ENCODE data around the gene AGFG2. TPM values are rescaled to one million over a fixed set of nuclear protein-coding genes. Genes with fewer than 3 reads are reported as not detected.
A peak's percentile ranks its signal among the peaks of the same experiment; 100 is the strongest.

Gene AGFG2
- total and polyA plus RNA-seq, 10 of the 15 experiments (the other 5 are each of a cell fraction or from before 2014, with no cell fraction given), result 0.90 to 71.5 (median 25.4) TPM

- TF ChIP-seq NBN (IDR thresholded peaks at IDR 0.05) (peak; percentile 81; the same call in 1 of the 2 replicates), E2F8 (IDR thresholded peaks at IDR 0.05; ENCODE audit: low read depth, partially characterized antibody) (no peak), POLR2AphosphoS5 (IDR thresholded peaks at IDR 0.05; ENCODE audit: low read length) (peak; percentile 98), PML (IDR thresholded peaks at IDR 0.05; ENCODE audit: low read length) (peak; percentile 73; the same call in 1 of the 2 replicates), ZNF274 (IDR thresholded peaks at IDR 0.05; ENCODE audit: insufficient read depth, insufficient read length) (no peak), E2F4 (IDR thresholded peaks at IDR 0.05; ENCODE audit: low read depth, low read length) (peak; percentile 16; the same call in 1 of the 2 replicates), TBL1XR1 (IDR thresholded peaks at IDR 0.05; ENCODE audit: low read depth, low read length) (peak; percentile 83; the same call in 1 of the 2 replicates), FOXM1 (IDR thresholded peaks at IDR 0.05; ENCODE audit: low read depth, low read length) (no peak; the same call in 1 of the 2 replicates), PAX5 (IDR thresholded peaks at IDR 0.05; ENCODE audit: borderline replicate concordance, low read depth, low read length) (peak; percentile 33; the same call in 1 of the 2 replicates), RB1 (IDR thresholded peaks at IDR 0.05; ENCODE audit: borderline replicate concordance) (peak; percentile 77; the same call in 1 of the 2 replicates), LARP7 (IDR thresholded peaks at IDR 0.05) (peak; percentile 97), SREBF2 (IDR thresholded peaks at IDR 0.05; ENCODE audit: low read length) (no peak), MXI1 (IDR thresholded peaks at IDR 0.05; ENCODE audit: low read depth, low read length) (peak; percentile 45; the same call in 1 of the 2 replicates), NR2F1 (conservative IDR thresholded peaks at IDR 0.05) (peak; percentile 51), SIX5 (IDR thresholded peaks at IDR 0.05; ENCODE audit: low read depth, low read length, severe bottlenecking) (peak; percentile 44), HCFC1 (IDR thresholded peaks at IDR 0.05; ENCODE audit: low read length) (peak; percentile 61), YY1 (IDR thresholded peaks at IDR 0.05; ENCODE audit: low read depth, low read length) (peak; percentile 89), EP300 (IDR thresholded peaks at IDR 0.05; ENCODE audit: borderline replicate concordance in 1 of 2, control insufficient read depth in 1 of 2, low read depth in 2 of 2, low read length in 2 of 2) (peak in 1 of 2 experiments; percentile 52; a peak in 1 of 4 replicates), ATF3 (IDR thresholded peaks at IDR 0.05; ENCODE audit: borderline replicate concordance, extremely low read depth, low read depth, low read length) (no peak), NKRF (conservative IDR thresholded peaks at IDR 0.05) (peak; percentile 92), POLR2A (IDR thresholded peaks at IDR 0.05; ENCODE audit: low read depth, low read length) (peak; percentile 99), EGR1 (IDR thresholded peaks at IDR 0.05; ENCODE audit: borderline replicate concordance in 1 of 2, low read depth in 2 of 2, low read length in 2 of 2) (peak in 1 of 2 experiments; percentile 78; a peak in 1 of 3 replicates), MAX (IDR thresholded peaks at IDR 0.05; ENCODE audit: low read depth, low read length) (no peak)
Measured at GRCh38 chr7:100585511-100586265, 46.7 kb downstream of the AGFG2 start, which contains the start of gene LRCH4 (continued).

Data from GM12878 (cell line).